Immature natural killer cell (primary cell): Measurements from ENCODE around the gene DTX3. TPM values are rescaled to one million over a fixed set of nuclear protein-coding genes. Genes with fewer than 3 reads are reported as not detected.
A peak's percentile ranks its signal among the peaks of the same experiment; 100 is the strongest.

Experiments used
- DNase-seq, 3 donors: peaks; one replicate each; pipeline ENCODE4 v3.0.0; 2022; ENCODE audit warnings: mixed read lengths in 1 of 3
- H3K27ac Mint-ChIP-seq, 6 donors: one replicate each; pipeline ENCODE4 v1.8.0; 2020; ENCODE audit warnings: mixed read lengths in 6 of 6, mild to moderate bottlenecking in 5 of 6, inconsistent platforms in 4 of 6, moderate library complexity in 3 of 6
- H3K27me3 Mint-ChIP-seq, 3 donors: one replicate each; pipeline ENCODE4 v1.8.0; 2020 to 2021; ENCODE audit warnings: low read depth in 3 of 3, mild to moderate bottlenecking in 3 of 3, mixed read lengths in 3 of 3, moderate library complexity in 3 of 3, inconsistent platforms in 1 of 3
- H3K36me3 Mint-ChIP-seq, 3 donors: one replicate each; pipeline ENCODE4 v1.8.0; 2020; ENCODE audit warnings: mixed read lengths in 3 of 3, inconsistent platforms in 2 of 3, mild to moderate bottlenecking in 2 of 3
- H3K4me1 Mint-ChIP-seq, 2 donors: one replicate each; pipeline ENCODE4 v1.8.0; 2020; ENCODE audit warnings: inconsistent platforms in 2 of 2, mild to moderate bottlenecking in 2 of 2, mixed read lengths in 2 of 2, moderate library complexity in 1 of 2
- H3K4me3 Mint-ChIP-seq, 5 donors: one replicate each; pipeline ENCODE4 v1.8.0; 2020; ENCODE audit warnings: mild to moderate bottlenecking in 5 of 5, mixed read lengths in 5 of 5, inconsistent platforms in 3 of 5, moderate library complexity in 3 of 5
- H3K9me3 Mint-ChIP-seq, 6 donors: one replicate each; pipeline ENCODE4 v1.8.0; 2020; ENCODE audit warnings: mild to moderate bottlenecking in 6 of 6, mixed read lengths in 6 of 6, inconsistent platforms in 4 of 6, moderate library complexity in 3 of 6
- polyA plus RNA-seq, 3 donors: library from polyadenylated mRNA; unstranded; fragments of 300-500 nt; fragmentation: Illumina TruSeq; gene quantifications; one replicate each; pipeline ENCODE4 v1.2.3, GENCODE V29; 2021

Gene DTX3
- polyA plus RNA-seq, 3 donors from 2014 or later, result 8.1 to 20.2 (median 9.5) TPM

- Mint-ChIP-seq H3K27ac (peak overlapping the region; percentile 31 to 95 (median 86)), H3K27me3 (peaks cover under 1 to 4% (median 2%) of the 10 kb centered on the region in 3 donors), H3K36me3 (peaks cover 14 to 25% (median 23%) of the 10 kb centered on the region in 3 donors), H3K4me1 (peaks cover 50 to 59% of the 10 kb centered on the region in 2 donors), H3K9me3 (no peaks in the 10 kb centered on the region), H3K4me3 (peak overlapping the region; percentile 83 to 95 (median 89))
- no peak for DNase-seq
Measured at GRCh38 chr12:57605811-57606311, 1.2 kb downstream of the DTX3 start.

GRCh38 chr12:57606399-57606798 is 1.8 kb downstream of the DTX3 start:
- no peak for DNase-seq
- H3K27ac Mint-ChIP-seq, result peak overlapping the region in 5 of 6 donors; percentile 0 to 56 (median 9)
- H3K9me3 Mint-ChIP-seq, result no peaks in the 10 kb centered on the region
- H3K4me1 Mint-ChIP-seq, result peaks cover 51 to 58% of the 10 kb centered on the region in 2 donors
- H3K27me3 Mint-ChIP-seq, result peaks cover 2 to 4% (median 3%) of the 10 kb centered on the region in 3 donors
- peak overlapping the region; percentile 8 to 89 (median 46) for H3K4me3 Mint-ChIP-seq
- H3K36me3 Mint-ChIP-seq, result peaks cover 14 to 20% (median 18%) of the 10 kb centered on the region in 3 donors

GRCh38 chr12:57606821-57607220 is 2.2 kb downstream of the DTX3 start:
- DNase-seq, result no peak
- peaks cover 49 to 54% of the 10 kb centered on the region in 2 donors for H3K4me1 Mint-ChIP-seq
- peak overlapping the region in 4 of 6 donors; percentile 0 to 56 (median 5) for H3K27ac Mint-ChIP-seq
- no peaks in the 10 kb centered on the region for H3K9me3 Mint-ChIP-seq
- peaks cover 13 to 16% (median 14%) of the 10 kb centered on the region in 3 donors for H3K36me3 Mint-ChIP-seq
- peak overlapping the region in 2 of 5 donors; percentile 61 to 89 for H3K4me3 Mint-ChIP-seq
- peaks cover 2 to 4% (median 3%) of the 10 kb centered on the region in 3 donors for H3K27me3 Mint-ChIP-seq

- H3K27ac Mint-ChIP-seq, result peak overlapping the region in 5 of 6 donors; percentile 3 to 37 (median 13)
- H3K4me3 Mint-ChIP-seq, result no peak overlapping the region
- H3K4me1 Mint-ChIP-seq, result peaks cover 41% of the 10 kb centered on the region in 2 donors
- H3K36me3 Mint-ChIP-seq, result peaks cover 3 to 7% (median 7%) of the 10 kb centered on the region in 3 donors
- no peak for DNase-seq
- H3K27me3 Mint-ChIP-seq, result peaks cover 2 to 6% (median 4%) of the 10 kb centered on the region in 3 donors
- H3K9me3 Mint-ChIP-seq, result no peaks in the 10 kb centered on the region
Measured at GRCh38 chr12:57607958-57608663, 3.5 kb downstream of the DTX3 start.

- Mint-ChIP-seq H3K4me3 (no peak overlapping the region), H3K9me3 (no peaks in the 10 kb centered on the region), H3K4me1 (peaks cover 30% of the 10 kb centered on the region in 2 donors), H3K27ac (no peak overlapping the region), H3K27me3 (peaks cover 2 to 6% (median 5%) of the 10 kb centered on the region in 3 donors), H3K36me3 (peaks cover 0 to 7% (median 7%) of the 10 kb centered on the region in 3 donors)
- DNase-seq, result no peak
Measured at GRCh38 chr12:57609101-57609780, 4.6 kb downstream of the DTX3 start.

- Mint-ChIP-seq H3K4me3 (peak overlapping the region; percentile 54 to 84 (median 79)), H3K9me3 (no peaks in the 10 kb centered on the region), H3K4me1 (peaks cover 24% of the 10 kb centered on the region in 2 donors), H3K36me3 (peaks cover 0 to 7% (median 7%) of the 10 kb centered on the region in 3 donors), H3K27ac (peak overlapping the region in 1 of 6 donors; percentile 72), H3K27me3 (peaks cover 2 to 6% (median 5%) of the 10 kb centered on the region in 3 donors)
- DNase-seq, result no peak
Measured at GRCh38 chr12:57609781-57610553, 5.3 kb downstream of the DTX3 start.

GRCh38 chr12:57610554-57611107 is 6.0 kb downstream of the DTX3 start:
- Mint-ChIP-seq H3K36me3 (peaks cover 0 to 7% (median 7%) of the 10 kb centered on the region in 3 donors), H3K4me1 (peaks cover 17 to 18% of the 10 kb centered on the region in 2 donors), H3K27me3 (peaks cover 2 to 6% (median 4%) of the 10 kb centered on the region in 3 donors), H3K9me3 (no peaks in the 10 kb centered on the region), H3K4me3 (peak overlapping the region; percentile 54 to 84 (median 79)), H3K27ac (peak overlapping the region in 2 of 6 donors; percentile 53 to 72)
- no peak for DNase-seq

GRCh38 chr12:57611108-57611826 is 6.6 kb downstream of the DTX3 start, which contains the start of gene ARHGEF25:
TSS of gene ARHGEF25 (plus strand) at chr12:57611435. CDS start at chr12:57611895, 460 bp downstream.
- Mint-ChIP-seq H3K4me1 (peaks cover 11 to 14% of the 10 kb centered on the region in 2 donors), H3K4me3 (peak within 1 kb of the TSS; percentile 76 to 84 (median 80)), H3K27me3 (peaks cover 2 to 6% (median 4%) of the 10 kb centered on the region in 3 donors), H3K36me3 (peaks cover 0 to 7% (median 7%) of the 10 kb centered on the region in 3 donors), H3K9me3 (no peaks in the 10 kb centered on the region), H3K27ac (peak within 1 kb of the TSS in 2 of 6 donors; percentile 53 to 72)
- DNase-seq, result peak in 2 of 3 donors; percentile 29 to 49

GRCh38 chr12:57611827-57612710 is 7.4 kb downstream of the DTX3 start:
- Mint-ChIP-seq H3K4me1 (peaks cover 7 to 12% of the 10 kb centered on the region in 2 donors), H3K27me3 (peaks cover 2 to 6% (median 4%) of the 10 kb centered on the region in 3 donors), H3K9me3 (no peaks in the 10 kb centered on the region), H3K36me3 (peaks cover 0 to 7% (median 7%) of the 10 kb centered on the region in 3 donors), H3K4me3 (peak overlapping the region; percentile 62 to 82 (median 76)), H3K27ac (no peak overlapping the region)
- no peak for DNase-seq

- Mint-ChIP-seq H3K27me3 (peaks cover 2 to 10% (median 6%) of the 10 kb centered on the region in 3 donors), H3K36me3 (peaks cover 0 to 2% (median 2%) of the 10 kb centered on the region in 3 donors), H3K9me3 (no peaks in the 10 kb centered on the region), H3K4me3 (no peak overlapping the region), H3K4me1 (peaks cover 7 to 12% of the 10 kb centered on the region in 2 donors), H3K27ac (no peak overlapping the region)
- DNase-seq, result no peak
Measured at GRCh38 chr12:57612711-57613426, 8.2 kb downstream of the DTX3 start.

GRCh38 chr12:57613427-57614109 is 8.9 kb downstream of the DTX3 start:
- Mint-ChIP-seq H3K27ac (no peak overlapping the region), H3K27me3 (peaks cover 2 to 13% (median 10%) of the 10 kb centered on the region in 3 donors), H3K4me1 (peaks cover 7 to 12% of the 10 kb centered on the region in 2 donors), H3K36me3 (no peaks in the 10 kb centered on the region), H3K9me3 (no peaks in the 10 kb centered on the region), H3K4me3 (no peak overlapping the region)
- no peak for DNase-seq
